K562 (cell line): ENCODE measurements around the gene CENPO. TPM values are rescaled to one million over a fixed set of nuclear protein-coding genes. Genes with fewer than 3 reads are reported as not detected.

Experiments
- ATAC-seq: fragments of 200-7000 bp; cut with Tn5 transposase; 3 replicates; pipeline ENCODE4 v1.9.1; 2020; ENCODE audit warnings: moderate library complexity
- BruUV-seq: library from RNA; stranded (reverse); fragments of 400-500 nt; replicated peaks from 2 replicates; lab custom pipeline; 2021; lab: Mats Ljungman, UMichigan
- CTCF ChIA-PET: fragments of 300-600 bp; formaldehyde crosslinking; extraction: SDS; loops from one replicate; lab custom pipeline; 2021; ENCODE audit warnings: low intra/inter-chr PET ratio; lab: Yijun Ruan, JAX
- POLR2A ChIA-PET: fragments of 300-600, 350-650 bp; sonication (Branson Sonifier 250); formaldehyde crosslinking; extraction: SDS; loops from one replicate; lab custom pipeline; 2021; ENCODE audit warnings: antibody characterized with exemption, inconsistent platforms; lab: Yijun Ruan, JAX
- DNase-seq, 4 experiments: peaks; one replicate each; pipeline versions ENCODE4 v3.0.0 to v3.0.0-alpha.2; 2011 to 2018; ENCODE audit warnings: low spot score in 3 of 4, mixed read lengths in 3 of 4; ENCODE audit errors: extremely low read depth in 1 of 4
- FAIRE-seq: peaks from 2 replicates; lab custom pipeline; 2011; peaks lifted over from hg19 to GRCh38; lab: Jason Lieb, UNC
- H2AFZ ChIP-seq: 2 replicates; pipeline ENCODE4 v1.6.0; 2011; ENCODE audit warnings: low read depth, low read length, control low read depth, inconsistent platforms
- H3K27ac ChIP-seq: fragments of 200-600 bp; 3 replicates; pipeline ENCODE4 v1.8.0; 2011; ENCODE audit warnings: low read depth, mild to moderate bottlenecking, control low read depth, inconsistent platforms, low read length, moderate library complexity, mixed read lengths; ENCODE audit errors: extremely low read depth
- H3K27me3 ChIP-seq, 2 experiments: fragments of 300-600 bp in 1 of 2; 2 replicates in 1 of 2; 3 replicates in 1 of 2; pipeline versions ENCODE4 v1.6.0 to v1.8.0; 2011; ENCODE audit warnings: inconsistent platforms in 2 of 2, low read length in 2 of 2, mild to moderate bottlenecking in 1 of 2, mixed read lengths in 1 of 2, moderate library complexity in 1 of 2; ENCODE audit not compliant: control insufficient read depth in 2 of 2, insufficient read depth in 2 of 2
- H3K36me3 ChIP-seq: fragments of 300-600 bp; 3 replicates; pipeline ENCODE4 v1.8.0; 2011; ENCODE audit warnings: mild to moderate bottlenecking, low read length, inconsistent platforms; ENCODE audit not compliant: control insufficient read depth, insufficient read depth
- H3K4me1 ChIP-seq, 2 experiments: fragments of 200-600 bp in 1 of 2; replicated peaks in 1 of 2; 2 replicates in 1 of 2; 3 replicates in 1 of 2; pipeline versions ENCODE4 v1.5.1 to v1.8.0; 2011; ENCODE audit warnings: inconsistent platforms in 2 of 2, low read length in 2 of 2, mild to moderate bottlenecking in 1 of 2, mixed read lengths in 1 of 2, moderate library complexity in 1 of 2; ENCODE audit not compliant: control insufficient read depth in 2 of 2, insufficient read depth in 2 of 2
- H3K4me2 ChIP-seq: 2 replicates; pipeline ENCODE4 v1.6.1; 2011; ENCODE audit warnings: low read length, control low read depth, inconsistent platforms, mixed read lengths; ENCODE audit not compliant: insufficient read depth
- H3K4me3 ChIP-seq: fragments of 200-600 bp; sonication (generic), shearing (Covaris generic); 2 replicates; pipeline ENCODE4 v1.5.1; 2016; ENCODE audit warnings: control low read depth, inconsistent platforms
- H3K79me2 ChIP-seq: fragments of 200-600 bp; 3 replicates; pipeline ENCODE4 v1.8.0; 2011; ENCODE audit warnings: low read length, inconsistent platforms; ENCODE audit not compliant: control insufficient read depth, insufficient read depth
- H3K9ac ChIP-seq, 2 experiments: 2 replicates each; pipeline versions ENCODE4 v1.6.0 to v1.6.1; 2011; ENCODE audit warnings: low read depth in 2 of 2, low read length in 2 of 2, control low read depth in 1 of 2, inconsistent platforms in 1 of 2, mild to moderate bottlenecking in 1 of 2, mixed read lengths in 1 of 2; ENCODE audit not compliant: insufficient read depth in 1 of 2
- H3K9me1 ChIP-seq: one replicate; pipeline ENCODE4 v1.6.0; 2011; ENCODE audit warnings: inconsistent platforms, mild to moderate bottlenecking, low read length, moderate library complexity; ENCODE audit not compliant: control insufficient read depth, insufficient read depth
- H3K9me3 ChIP-seq: replicated peaks from 2 replicates; pipeline ENCODE4 v1.5.1; 2011; ENCODE audit warnings: low read depth, low read length, inconsistent platforms; ENCODE audit not compliant: control insufficient read depth, insufficient read depth
- H4K20me1 ChIP-seq: replicated peaks from 2 replicates; pipeline ENCODE4 v1.6.1; 2011; ENCODE audit warnings: low read length, inconsistent platforms, mixed read lengths; ENCODE audit not compliant: control insufficient read depth, insufficient read depth
- C11orf30 ChIP-seq: fragments of 450-650 bp; IDR thresholded peaks from 2 replicates; pipeline ENCODE4 v1.6.1; 2016; ENCODE audit warnings: low read depth, mild to moderate bottlenecking
- CGGBP1 ChIP-seq: fragments of 250-450 bp; sonication (Bioruptor Pico); IDR thresholded peaks from 2 replicates; pipeline ENCODE4 v1.9.0; 2021; ENCODE audit warnings: mild to moderate bottlenecking
- GMEB1 ChIP-seq: fragments of 250-450 bp; sonication (Bioruptor Pico); IDR thresholded peaks from 2 replicates; pipeline ENCODE4 v1.4.0; 2020; ENCODE audit warnings: mild to moderate bottlenecking
- HLTF ChIP-seq: fragments of 450-650 bp; IDR thresholded peaks from 2 replicates; pipeline ENCODE4 v1.6.1; 2016
- IFI16 ChIP-seq: fragments of 250-450 bp; sonication (Bioruptor Pico); IDR thresholded peaks from 2 replicates; pipeline ENCODE4 v2.1.2; 2022; ENCODE audit warnings: mild to moderate bottlenecking, inconsistent platforms
- RFX1 ChIP-seq: fragments of 450-650 bp; IDR thresholded peaks from 2 replicates; pipeline ENCODE4 v1.6.1; 2016; ENCODE audit warnings: mild to moderate bottlenecking, moderate library complexity
- SP2 ChIP-seq: IDR thresholded peaks from 2 replicates; pipeline ENCODE4 v1.6.1; 2011; ENCODE audit warnings: mild to moderate bottlenecking, low read depth, low read length, moderate library complexity; ENCODE audit not compliant: poor library complexity, severe bottlenecking; ENCODE audit errors: extremely low read depth
- SREBF1 ChIP-seq: fragments of 150-350 bp; IDR thresholded peaks from 2 replicates; pipeline ENCODE4 v1.6.1; 2014; ENCODE audit warnings: antibody characterized with exemption, low read depth, low read length, borderline replicate concordance
- TCFL5 ChIP-seq: fragments of 250-450 bp; sonication (Bioruptor Pico); conservative IDR thresholded peaks from 2 replicates; pipeline ENCODE4 v1.6.1; 2021; ENCODE audit warnings: mild to moderate bottlenecking, moderate library complexity, matching md5 sums
- ZBTB43 ChIP-seq: sonication (generic); formaldehyde crosslinking; IDR thresholded peaks from 2 replicates; pipeline ENCODE4 v1.8.0; 2023; ENCODE audit warnings: mild to moderate bottlenecking, missing genetic modification reagents
- ZBTB49 ChIP-seq: sonication (generic); formaldehyde crosslinking; IDR thresholded peaks from 2 replicates; pipeline ENCODE4 v1.8.0; 2022; ENCODE audit warnings: missing genetic modification reagents, mild to moderate bottlenecking, borderline replicate concordance
- ZEB2 ChIP-seq: fragments of 450-650 bp; IDR thresholded peaks from 2 replicates; pipeline ENCODE4 v1.6.1; 2016
- ZKSCAN1 ChIP-seq: fragments of 150-350 bp; IDR thresholded peaks from 2 replicates; pipeline ENCODE4 v1.6.1; 2016; ENCODE audit warnings: low read depth, low read length
- ZNF316 ChIP-seq: fragments of 450-650 bp; IDR thresholded peaks from 2 replicates; pipeline ENCODE4 v1.6.1; 2016
- ZNF778 ChIP-seq: fragments of 450-650 bp; formaldehyde crosslinking; IDR thresholded peaks from 2 replicates; pipeline ENCODE4 v1.4.0; 2020; ENCODE audit warnings: mild to moderate bottlenecking, moderate library complexity
- WGBS: fragments of 100-300 bp; shearing (Covaris generic); methylation state at CpG from one replicate; pipeline ENCODE4 v1.1.6; 2016; ENCODE audit warnings: low coverage, mixed read lengths; ENCODE audit not compliant: insufficient coverage; ENCODE audit errors: missing lambda C conversion rate; 5-methylcytosine and 5-hydroxymethylcytosine counted together
- in situ Hi-C: fragments of 300-500 bp; cut with MboI; formaldehyde crosslinking; loops from 4 replicates; pipeline ENCODE4 v1.15.0; 2018; ENCODE audit warnings: inconsistent platforms, mixed read lengths
- intact Hi-C: fragments of 100-400 bp; cut with micrococcal nuclease; formaldehyde crosslinking; loops from 2 replicates; pipeline ENCODE4 v1.14.2; 2022
- polyA plus RNA-seq, 8 experiments: library from polyadenylated mRNA; depleted of rRNA in 4 of 8; stranded (reverse) in 5 of 8; unstranded in 3 of 8; fragments of >200 nt; fragmentation: Nextera tagmentation in 2 of 8; fragmentation: Illumina TruSeq in 1 of 8; extraction: Ambion mirVana in 2 of 8; extraction: Trizol in 1 of 8; gene quantifications; 2 replicates each; pipeline versions ENCODE4 v1.2.1 to v1.2.3, GENCODE V29; 2011 to 2014; ENCODE audit warnings: inconsistent platforms in 1 of 8, missing spikeins in 1 of 8
- total RNA-seq, 7 experiments: library from RNA; depleted of rRNA in 6 of 7; stranded (reverse); fragments of >200 nt in 6 of 7; fragmentation: Illumina TruSeq in 2 of 7; extraction: Trizol in 2 of 7; gene quantifications; 2 replicates each; pipeline versions ENCODE4 v1.2.1 to v1.2.3, GENCODE V29; 2011 to 2021; ENCODE audit warnings: low replicate concordance in 1 of 7
- TF ChIP-seq, protein P1 (sequence below): fragments of 250-450 bp; sonication (Bioruptor Pico); IDR thresholded peaks from 2 replicates; pipeline ENCODE4 v1.8.0; 2021; ENCODE audit warnings: borderline replicate concordance, mild to moderate bottlenecking, moderate library complexity; ENCODE audit not compliant: poor library complexity, severe bottlenecking

The CENPO gene
- total and polyA plus RNA-seq, 9 of the 15 experiments (the other 6 are each of a cell fraction or from before 2014, with no cell fraction given), result 30.6 to 59.4 (median 38.9) TPM

GRCh38 chr2:24809316-24810007 lies 16.2 kb downstream of the CENPO start (continued):
- no peak for TF ChIP-seq SREBF1
- TF ChIP-seq ZNF316, result peak; percentile 93
- no peak for TF ChIP-seq ZNF778 (CRISPR knock-in tag)
- peak; percentile 82 for TF ChIP-seq C11orf30
- no peak for TF ChIP-seq ZEB2
- peak; percentile 46; the same call in 1 of the 2 replicates for TF ChIP-seq HLTF
- TF ChIP-seq SP2, result no peak
- TF ChIP-seq ZBTB43 (CRISPR knock-in tag), result no peak
- TF ChIP-seq IFI16 (CRISPR knock-in tag), result no peak
- TF ChIP-seq ZKSCAN1, result no peak

GRCh38 chr2:24813691-24814137 lies 20.5 kb downstream of the CENPO start:
- FAIRE-seq (no peak), ATAC-seq (no peak), DNase-seq (no peak)
- intact Hi-C loops (no loop called here), in situ Hi-C loops (no loop called here)
- POLR2A ChIA-PET, result interaction anchor here (0.5 to 1.4 kb wide), 4 partner anchors 8 to 569 kb away, joined by 3 to 6 read pairs (median 3); partner anchors contain the start of gene NCOA1
- Histone ChIP-seq H3K27me3 (no peaks in the 10 kb centered on the region), H3K4me3 (no peak overlapping the region), H2AFZ (no peak overlapping the region), H3K4me1 (peaks cover 5 to 35% of the 10 kb centered on the region in 2 experiments), H3K9ac (no peak overlapping the region), H3K4me2 (no peak overlapping the region), H3K27ac (no peak overlapping the region), H3K36me3 (peaks cover 65% of the 10 kb centered on the region), H3K9me3 (no peaks in the 10 kb centered on the region), H3K79me2 (peaks cover 50% of the 10 kb centered on the region), H4K20me1 (no peaks in the 10 kb centered on the region), H3K9me1 (no peaks in the 10 kb centered on the region)
- 96% methylated on average over 4 of the region's 4 CpGs for WGBS
- BruUV-seq, result no TSS peak
- CTCF ChIA-PET, result no interaction called here
- TF ChIP-seq GMEB1 (no peak), ZBTB49 (CRISPR knock-in tag) (no peak), RFX1 (no peak), CGGBP1 (CRISPR knock-in tag) (no peak), TCFL5 (CRISPR knock-in tag) (no peak)
- TF ChIP-seq, protein P1, sequence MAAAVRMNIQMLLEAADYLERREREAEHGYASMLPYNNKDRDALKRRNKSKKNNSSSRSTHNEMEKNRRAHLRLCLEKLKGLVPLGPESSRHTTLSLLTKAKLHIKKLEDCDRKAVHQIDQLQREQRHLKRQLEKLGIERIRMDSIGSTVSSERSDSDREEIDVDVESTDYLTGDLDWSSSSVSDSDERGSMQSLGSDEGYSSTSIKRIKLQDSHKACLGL (CRISPR knock-in tag), result no peak
